MG63 (cell line): ENCODE measurements around the gene TUBB2B. TPM values are rescaled to one million over a fixed set of nuclear protein-coding genes. Genes with fewer than 3 reads are reported as not detected.
"Not testable (repeated sequence)": the region's sequence is repeated elsewhere in the genome, so short reads cannot be mapped to it uniquely, and the experiment has no call there.

Experiments used
- DNase-seq: peaks from one replicate; pipeline ENCODE4 v3.0.0-alpha.2; 2020
- H3K27me3 ChIP-seq: fragments of 250-450 bp; sonication (Bioruptor Pico); 2 replicates; pipeline ENCODE4 v1.5.1; 2020; ENCODE audit warnings: mild to moderate bottlenecking, moderate library complexity
- H3K36me3 ChIP-seq: fragments of 250-450 bp; sonication (Bioruptor Pico); 2 replicates; pipeline ENCODE4 v1.5.1; 2020; ENCODE audit warnings: mild to moderate bottlenecking, moderate library complexity
- H3K4me3 ChIP-seq: fragments of 250-450 bp; sonication (Bioruptor Pico); 2 replicates; pipeline ENCODE4 v1.5.1; 2020; ENCODE audit warnings: mild to moderate bottlenecking, moderate library complexity
- H3K9me3 ChIP-seq: fragments of 250-450 bp; sonication (Bioruptor Pico); 2 replicates; pipeline ENCODE4 v1.5.1; 2020; ENCODE audit warnings: mild to moderate bottlenecking, moderate library complexity
- total RNA-seq: library from RNA; depleted of rRNA; stranded (reverse); fragments of >200 nt; shearing (Covaris generic); gene quantifications from 2 replicates; pipeline ENCODE4 v1.2.3, GENCODE V29; 2014; ENCODE audit warnings: low replicate concordance

TUBB2B gene
- total RNA-seq, 1 experiment from 2014 or later, result 27.6 TPM

DNA sequence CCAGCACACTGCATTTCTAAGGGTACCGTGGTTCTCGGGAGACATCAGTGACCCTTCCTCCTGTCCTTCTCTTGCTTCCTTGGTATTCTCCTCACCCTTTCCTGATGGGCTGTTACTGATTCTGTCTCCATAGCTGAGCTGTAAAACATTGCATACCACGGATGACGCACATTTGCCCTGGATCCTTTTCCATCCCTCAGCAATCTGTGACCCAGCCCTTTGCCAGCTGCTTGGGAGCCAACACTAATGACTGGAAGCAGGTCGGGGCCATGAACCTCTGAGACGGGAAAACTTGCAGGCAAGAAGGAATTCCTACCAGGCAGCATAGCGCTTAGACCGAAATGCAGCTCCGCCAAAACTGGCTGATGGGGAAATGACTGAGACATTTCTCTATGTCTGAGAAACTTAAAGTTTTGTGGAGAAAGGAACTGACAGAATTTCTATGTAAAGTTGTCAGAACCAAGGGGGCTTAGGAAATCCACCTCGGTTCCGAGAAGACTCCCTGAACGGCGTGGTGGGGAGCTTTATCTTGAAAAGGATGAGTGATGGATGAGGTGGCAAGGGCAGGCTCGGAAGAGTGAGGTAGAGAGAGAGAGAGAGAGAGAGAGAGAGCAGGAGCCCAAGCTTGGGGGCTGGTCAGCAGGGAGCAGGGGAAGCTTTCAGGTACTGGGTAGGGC, 19.2 kb downstream of the TUBB2B start:
- Histone ChIP-seq H3K4me3 (no peak overlapping the region), H3K27me3 (no peaks in the 10 kb centered on the region), H3K36me3 (no peaks in the 10 kb centered on the region), H3K9me3 (no peaks in the 10 kb centered on the region)
- peak; percentile 76 for DNase-seq

GRCh38 chr6:3206339-3207015, 21.0 kb downstream of the TUBB2B start:
- no peak for DNase-seq

DNA sequence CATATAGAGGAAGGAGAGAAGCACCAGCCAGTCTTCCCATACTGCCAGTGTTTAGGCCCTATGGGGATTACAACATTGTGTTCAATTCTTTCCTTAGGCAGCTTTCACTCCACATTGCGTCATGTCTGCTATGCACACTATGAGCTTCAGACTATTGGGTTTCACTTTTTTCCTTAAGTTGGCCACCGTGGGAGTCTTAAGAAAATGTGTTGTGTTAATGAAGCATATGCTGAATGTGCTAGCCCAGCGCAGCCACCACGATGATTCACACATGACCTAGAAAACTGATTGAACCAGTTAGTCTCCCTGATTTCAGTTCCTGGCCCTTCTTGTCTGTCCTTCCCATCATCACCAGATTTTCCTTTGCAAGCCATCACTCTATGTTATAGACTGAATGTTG, 21.5 kb downstream of the TUBB2B start:
- Histone ChIP-seq H3K27me3 (no peaks in the 10 kb centered on the region), H3K36me3 (no peaks in the 10 kb centered on the region), H3K9me3 (no peaks in the 10 kb centered on the region), H3K4me3 (no peak overlapping the region)
- DNase-seq, result no peak

More at GRCh38 chr6:3206339-3207015, 21.0 kb downstream of the TUBB2B start:
- H3K36me3 ChIP-seq, result no peaks in the 10 kb centered on the region
- H3K27me3 ChIP-seq, result no peaks in the 10 kb centered on the region
- no peaks in the 10 kb centered on the region for H3K9me3 ChIP-seq
- no peak overlapping the region for H3K4me3 ChIP-seq

DNA sequence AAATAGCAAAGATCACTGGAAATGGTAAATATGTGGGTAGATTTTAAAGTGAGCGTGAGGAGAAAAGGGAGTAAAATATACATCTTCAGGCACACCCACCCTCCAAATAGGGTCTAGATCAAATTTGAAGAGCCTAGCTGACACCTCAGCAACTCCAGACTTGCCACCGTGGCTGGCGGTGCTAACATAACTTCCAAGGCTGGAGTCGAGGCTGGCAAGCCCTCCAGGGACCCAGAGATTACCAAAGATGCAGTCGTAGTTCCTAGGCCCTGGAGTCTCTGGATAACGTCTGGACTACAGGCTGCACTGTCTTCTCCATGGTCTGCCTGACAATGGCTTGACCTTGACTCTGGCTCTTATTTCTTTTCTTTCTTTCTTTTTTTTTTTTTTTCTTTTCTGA, 22.5 kb downstream of the TUBB2B start:
- Histone ChIP-seq H3K4me3 (no peak overlapping the region), H3K36me3 (no peaks in the 10 kb centered on the region), H3K9me3 (no peaks in the 10 kb centered on the region), H3K27me3 (no peaks in the 10 kb centered on the region)
- DNase-seq, result no peak

GRCh38 chr6:3202999-3203696, 24.3 kb downstream of the TUBB2B start:
- no peak for DNase-seq
- no peaks in the 10 kb centered on the region for H3K27me3 ChIP-seq
- no peaks in the 10 kb centered on the region for H3K36me3 ChIP-seq
- no peaks in the 10 kb centered on the region for H3K9me3 ChIP-seq
- no peak overlapping the region for H3K4me3 ChIP-seq

GRCh38 chr6:3201388-3201787, 26.1 kb downstream of the TUBB2B start:
- H3K36me3 ChIP-seq, result no peaks in the 10 kb centered on the region
- H3K4me3 ChIP-seq, result no peak overlapping the region
- no peak for DNase-seq
- no peaks in the 10 kb centered on the region for H3K27me3 ChIP-seq
- no peaks in the 10 kb centered on the region for H3K9me3 ChIP-seq

GRCh38 chr6:3200682-3201081, 26.8 kb downstream of the TUBB2B start:
- Histone ChIP-seq H3K27me3 (no peaks in the 10 kb centered on the region), H3K9me3 (no peaks in the 10 kb centered on the region), H3K36me3 (no peaks in the 10 kb centered on the region), H3K4me3 (no peak overlapping the region)
- DNase-seq, result no peak

- Histone ChIP-seq H3K9me3 (no peaks in the 10 kb centered on the region), H3K36me3 (no peaks in the 10 kb centered on the region)
- DNase-seq, result no peak
Observed at GRCh38 chr6:3199382-3199781, 28.1 kb downstream of the TUBB2B start.

DNA sequence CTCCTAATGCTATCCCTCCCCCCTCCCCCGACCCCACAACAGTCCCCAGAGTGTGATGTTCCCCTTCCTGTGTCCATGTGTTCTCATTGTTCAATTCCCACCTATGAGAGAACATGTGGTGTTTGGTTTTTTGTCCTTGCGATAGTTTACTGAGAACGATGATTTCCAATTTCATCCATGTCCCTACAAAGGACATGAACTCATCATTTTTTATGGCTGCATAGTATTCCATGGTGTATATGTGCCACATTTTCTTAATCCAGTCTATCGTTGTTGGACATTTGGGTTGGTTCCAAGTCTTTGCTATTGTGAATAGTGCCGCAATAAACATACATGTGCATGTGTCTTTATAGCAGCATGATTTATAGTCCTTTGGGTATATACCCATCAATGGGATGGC, 29.7 kb downstream of the TUBB2B start:
- not testable (repeated sequence) for H3K9me3 ChIP-seq, H3K36me3 ChIP-seq, H3K4me3 ChIP-seq, H3K27me3 ChIP-seq, DNase-seq

More at GRCh38 chr6:3199382-3199781, 28.1 kb downstream of the TUBB2B start:
- Histone ChIP-seq H3K27me3 (no peaks in the 10 kb centered on the region), H3K4me3 (no peak overlapping the region)

DNA sequence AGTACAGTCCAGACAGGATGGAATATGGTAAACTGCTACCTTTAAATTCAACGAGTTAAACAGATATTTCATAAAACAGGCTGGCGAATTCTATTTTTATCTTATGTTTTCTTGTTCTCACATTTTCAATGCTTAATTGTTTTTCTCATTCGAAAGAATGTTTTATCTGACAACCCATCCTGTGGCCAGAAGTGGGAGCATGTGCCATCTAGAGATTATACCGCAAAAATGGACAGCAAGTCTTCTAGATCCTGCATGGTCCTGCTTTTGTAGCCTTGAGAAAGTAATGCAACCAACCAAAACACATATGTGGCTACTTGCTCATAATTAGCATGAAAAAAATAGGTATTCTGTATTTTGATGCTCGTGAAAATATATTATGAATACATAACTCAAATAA, 30.7 kb downstream of the TUBB2B start:
- H3K9me3 ChIP-seq, result no peaks in the 10 kb centered on the region
- no peaks in the 10 kb centered on the region for H3K27me3 ChIP-seq
- H3K36me3 ChIP-seq, result no peaks in the 10 kb centered on the region
- no peak overlapping the region for H3K4me3 ChIP-seq
- DNase-seq, result no peak

DNA sequence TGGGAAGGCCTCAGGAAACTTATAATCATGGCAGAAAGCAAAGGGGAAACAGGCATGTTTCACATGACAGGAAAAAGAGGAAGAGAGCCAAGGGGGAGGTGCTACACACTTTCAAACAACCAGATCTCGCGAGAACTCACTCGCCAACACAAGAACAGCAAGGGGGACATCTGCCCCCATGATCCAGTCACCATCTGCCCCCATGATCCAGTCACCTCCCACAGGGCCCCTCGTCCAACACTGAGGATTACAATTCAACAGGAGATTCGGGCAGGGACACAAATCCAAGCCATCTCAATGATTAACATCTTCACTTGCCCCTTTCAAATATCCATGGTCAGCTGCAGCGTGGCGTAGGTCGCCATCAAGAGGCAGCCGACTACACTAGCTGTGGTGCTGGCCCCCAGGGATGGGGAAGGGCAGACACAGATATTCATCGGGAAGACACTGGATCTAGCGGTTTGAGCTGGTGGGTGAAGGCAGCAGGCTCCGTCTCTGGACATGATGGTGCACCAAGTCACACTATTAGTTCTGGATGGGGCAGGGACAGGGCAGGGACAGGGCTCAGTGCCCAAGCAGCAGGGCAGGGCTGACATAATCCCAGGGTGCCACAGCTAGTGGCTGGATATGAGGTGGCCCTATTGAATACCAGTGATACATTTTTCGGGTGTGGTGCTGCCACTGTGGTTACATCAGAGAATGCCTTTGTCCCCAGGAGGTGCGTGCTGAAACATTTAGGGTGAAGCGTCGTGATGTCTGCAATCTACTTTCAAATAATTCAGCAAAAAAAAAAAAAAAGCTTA, 31.6 kb downstream of the TUBB2B start:
- Histone ChIP-seq H3K36me3 (no peaks in the 10 kb centered on the region), H3K9me3 (no peaks in the 10 kb centered on the region), H3K27me3 (no peaks in the 10 kb centered on the region), H3K4me3 (no peak overlapping the region)
- DNase-seq, result no peak

GRCh38 chr6:3195420-3195694, 32.1 kb downstream of the TUBB2B start:
- no peaks in the 10 kb centered on the region for H3K27me3 ChIP-seq
- no peak for DNase-seq
- H3K9me3 ChIP-seq, result no peaks in the 10 kb centered on the region
- H3K4me3 ChIP-seq, result no peak overlapping the region
- H3K36me3 ChIP-seq, result no peaks in the 10 kb centered on the region

GRCh38 chr6:3194535-3195419, 32.7 kb downstream of the TUBB2B start:
- DNase-seq, result no peak
- no peaks in the 10 kb centered on the region for H3K9me3 ChIP-seq
- H3K36me3 ChIP-seq, result no peaks in the 10 kb centered on the region
- no peaks in the 10 kb centered on the region for H3K27me3 ChIP-seq
- H3K4me3 ChIP-seq, result no peak overlapping the region

DNA sequence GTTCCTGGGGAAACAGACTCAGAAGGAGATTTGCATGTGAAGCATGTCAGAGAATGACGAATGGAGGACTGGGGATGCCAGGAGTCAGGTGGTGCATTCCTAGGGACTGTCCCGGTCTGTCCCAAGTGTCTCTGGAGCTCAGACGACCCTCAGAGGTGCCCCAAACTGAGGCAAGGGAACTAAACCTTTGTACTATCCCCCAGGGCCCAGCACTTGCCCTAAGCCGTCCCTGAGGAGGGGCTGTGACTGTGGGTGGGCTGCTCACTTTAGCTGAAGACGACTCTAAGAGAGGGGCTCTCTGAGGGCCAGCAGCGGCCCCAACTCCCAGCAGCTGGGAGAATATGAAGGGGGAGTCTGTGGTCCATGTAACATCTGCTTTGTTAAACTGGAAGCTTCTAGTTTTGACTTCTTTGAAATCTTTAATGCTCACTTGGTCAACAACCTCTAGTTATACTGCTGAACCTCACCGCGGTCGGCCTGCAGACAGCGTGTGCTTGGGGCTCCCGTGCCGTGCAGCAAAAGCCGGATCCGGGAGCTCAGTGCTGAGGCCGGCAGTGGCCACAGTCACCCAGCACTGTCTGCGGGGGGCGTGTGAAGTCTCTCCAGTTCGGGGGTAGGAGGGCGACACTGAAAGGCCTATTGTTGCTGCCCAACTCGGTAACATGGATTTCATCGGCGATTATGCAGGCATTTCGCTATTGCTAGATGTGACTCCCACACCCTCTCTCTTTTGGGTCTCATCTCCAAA, 34.2 kb downstream of the TUBB2B start:
- Histone ChIP-seq H3K36me3 (no peaks in the 10 kb centered on the region), H3K27me3 (no peaks in the 10 kb centered on the region), H3K9me3 (no peaks in the 10 kb centered on the region), H3K4me3 (no peak overlapping the region)
- DNase-seq, result no peak

- Histone ChIP-seq H3K27me3 (no peaks in the 10 kb centered on the region), H3K9me3 (no peaks in the 10 kb centered on the region), H3K4me3 (no peak overlapping the region), H3K36me3 (no peaks in the 10 kb centered on the region)
- no peak for DNase-seq
Observed at GRCh38 chr6:3190779-3191178, 36.7 kb downstream of the TUBB2B start.

GRCh38 chr6:3190056-3190455, 37.4 kb downstream of the TUBB2B start:
- no peak for DNase-seq
- Histone ChIP-seq H3K4me3 (no peak overlapping the region), H3K27me3 (no peaks in the 10 kb centered on the region), H3K9me3 (no peaks in the 10 kb centered on the region), H3K36me3 (no peaks in the 10 kb centered on the region)
